Lower leg skin (tissue), 4 donors: Measurements from ENCODE around the gene F2RL3. TPM values are rescaled to one million over a fixed set of nuclear protein-coding genes. Genes with fewer than 3 reads are reported as not detected.

Experiments
- DNase-seq, 2 donors: peaks; one replicate each; pipeline ENCODE4 v3.0.0-alpha.2; 2019; ENCODE audit warnings: low spot score in 2 of 2
- H3K4me3 ChIP-seq: fragments of 200-600 bp; sonication (generic); 2 replicates; pipeline ENCODE4 v1.5.1; 2017; ENCODE audit warnings: mild to moderate bottlenecking, low read depth; ENCODE audit not compliant: poor library complexity, severe bottlenecking
- POLR2A ChIP-seq, 2 donors: fragments of 450-650 bp; IDR thresholded peaks; one replicate each; pipeline ENCODE4 v1.6.1; 2016 to 2017; ENCODE audit warnings: antibody characterized with exemption in 2 of 2, mild to moderate bottlenecking in 1 of 2, moderate library complexity in 1 of 2
- WGBS, 2 donors: methylation state at CpG; one replicate each; pipeline ENCODE4 v1.1.5; 2018; 5-methylcytosine and 5-hydroxymethylcytosine counted together
- intact Hi-C: fragments of 100-400 bp; cut with DNase I; formaldehyde crosslinking; loops from one replicate; pipeline ENCODE4 v1.15.0; 2023; ENCODE audit warnings: low total_unique reads
- total RNA-seq, 4 donors: library from RNA; depleted of rRNA; stranded (reverse); fragments of >200 nt; gene quantifications; one replicate each; pipeline ENCODE4 v1.1.0, GENCODE V29; 2016
- TF ChIP-seq, protein P1 (sequence below), 3 donors: fragments of 450-650 bp; IDR thresholded peaks; one replicate each; pipeline ENCODE4 v1.5.1; 2016; ENCODE audit warnings: antibody characterized with exemption in 3 of 3, mild to moderate bottlenecking in 3 of 3, moderate library complexity in 2 of 3

F2RL3 gene
- total RNA-seq, 4 donors from 2014 or later = 3.7 to 11.0 (median 5.6) TPM

DNA sequence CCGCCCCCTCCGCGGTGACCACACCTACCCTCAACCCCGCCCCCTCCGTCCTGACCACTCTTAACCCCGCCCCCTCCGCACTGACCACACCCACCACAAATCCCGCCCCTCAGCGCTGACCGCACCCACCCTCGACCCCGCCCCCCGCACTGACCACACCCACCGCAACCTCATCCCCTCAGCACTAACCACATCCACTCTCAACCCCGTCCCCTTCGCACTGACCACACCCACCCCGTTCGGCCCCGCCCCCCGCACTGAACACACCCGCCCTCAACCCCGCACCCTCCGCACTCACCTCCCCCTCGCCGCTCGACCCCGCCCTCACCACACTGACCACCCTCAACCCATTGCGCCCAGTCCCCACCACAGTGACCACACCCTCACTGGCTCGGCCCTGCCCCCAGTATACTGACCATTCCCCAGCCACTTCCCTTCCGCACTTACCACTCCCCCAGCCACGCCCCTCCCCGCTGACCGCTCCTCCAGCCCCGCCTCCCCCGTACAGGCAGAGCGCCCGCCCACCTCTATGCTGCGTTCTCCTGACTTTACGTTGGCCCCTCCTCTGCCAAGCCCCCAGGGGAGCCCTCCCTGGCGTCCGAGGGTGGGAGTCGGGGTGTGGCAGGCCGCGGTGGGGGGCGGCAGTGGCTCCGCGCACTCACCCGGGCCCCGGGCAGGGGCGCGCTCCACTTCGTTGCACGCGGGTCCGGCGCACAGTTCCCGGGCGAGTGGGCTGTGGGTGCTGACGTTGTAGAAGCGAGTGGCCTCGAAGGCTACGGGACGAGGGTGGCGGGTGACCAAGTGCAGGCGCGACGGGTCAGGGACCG is 8.4 kb downstream of the F2RL3 start:
- H3K4me3 ChIP-seq = peak overlapping the region; percentile 46
- DNase-seq = peak; percentile 95 to 98
- TF ChIP-seq POLR2A (IDR thresholded peaks at IDR 0.05) = no peak
- TF ChIP-seq, protein P1, sequence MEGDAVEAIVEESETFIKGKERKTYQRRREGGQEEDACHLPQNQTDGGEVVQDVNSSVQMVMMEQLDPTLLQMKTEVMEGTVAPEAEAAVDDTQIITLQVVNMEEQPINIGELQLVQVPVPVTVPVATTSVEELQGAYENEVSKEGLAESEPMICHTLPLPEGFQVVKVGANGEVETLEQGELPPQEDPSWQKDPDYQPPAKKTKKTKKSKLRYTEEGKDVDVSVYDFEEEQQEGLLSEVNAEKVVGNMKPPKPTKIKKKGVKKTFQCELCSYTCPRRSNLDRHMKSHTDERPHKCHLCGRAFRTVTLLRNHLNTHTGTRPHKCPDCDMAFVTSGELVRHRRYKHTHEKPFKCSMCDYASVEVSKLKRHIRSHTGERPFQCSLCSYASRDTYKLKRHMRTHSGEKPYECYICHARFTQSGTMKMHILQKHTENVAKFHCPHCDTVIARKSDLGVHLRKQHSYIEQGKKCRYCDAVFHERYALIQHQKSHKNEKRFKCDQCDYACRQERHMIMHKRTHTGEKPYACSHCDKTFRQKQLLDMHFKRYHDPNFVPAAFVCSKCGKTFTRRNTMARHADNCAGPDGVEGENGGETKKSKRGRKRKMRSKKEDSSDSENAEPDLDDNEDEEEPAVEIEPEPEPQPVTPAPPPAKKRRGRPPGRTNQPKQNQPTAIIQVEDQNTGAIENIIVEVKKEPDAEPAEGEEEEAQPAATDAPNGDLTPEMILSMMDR (IDR thresholded peaks at IDR 0.05) = no peak
- 1% methylated on average over 51 to 52 of the region's 68 CpGs for WGBS, 2 donors
- intact Hi-C loops = no loop called here

DNA sequence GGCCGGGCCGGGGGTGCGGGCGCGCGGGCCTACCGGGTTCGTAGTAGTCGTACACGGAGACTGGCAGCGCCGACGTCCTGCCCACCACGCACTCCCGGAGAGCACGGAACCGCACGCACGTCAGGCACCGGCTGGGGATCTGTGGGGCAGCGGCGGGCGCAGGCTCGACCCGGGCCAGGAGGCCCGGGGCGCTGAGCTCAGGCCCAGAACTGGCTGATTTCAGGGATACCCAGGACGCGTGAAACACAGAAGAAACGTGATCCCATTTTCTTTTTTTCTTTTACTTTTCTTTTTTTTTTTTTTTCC is 9.0 kb downstream of the F2RL3 start:
- H3K4me3 ChIP-seq = peak overlapping the region; percentile 46
- intact Hi-C loops = no loop called here
- TF ChIP-seq POLR2A (IDR thresholded peaks at IDR 0.05) = no peak
- TF ChIP-seq, protein P1 (IDR thresholded peaks at IDR 0.05) = no peak
- DNase-seq = no peak
- WGBS, 2 donors = 9 to 18% methylated on average over 16 to 20 of the region's 30 CpGs

DNA sequence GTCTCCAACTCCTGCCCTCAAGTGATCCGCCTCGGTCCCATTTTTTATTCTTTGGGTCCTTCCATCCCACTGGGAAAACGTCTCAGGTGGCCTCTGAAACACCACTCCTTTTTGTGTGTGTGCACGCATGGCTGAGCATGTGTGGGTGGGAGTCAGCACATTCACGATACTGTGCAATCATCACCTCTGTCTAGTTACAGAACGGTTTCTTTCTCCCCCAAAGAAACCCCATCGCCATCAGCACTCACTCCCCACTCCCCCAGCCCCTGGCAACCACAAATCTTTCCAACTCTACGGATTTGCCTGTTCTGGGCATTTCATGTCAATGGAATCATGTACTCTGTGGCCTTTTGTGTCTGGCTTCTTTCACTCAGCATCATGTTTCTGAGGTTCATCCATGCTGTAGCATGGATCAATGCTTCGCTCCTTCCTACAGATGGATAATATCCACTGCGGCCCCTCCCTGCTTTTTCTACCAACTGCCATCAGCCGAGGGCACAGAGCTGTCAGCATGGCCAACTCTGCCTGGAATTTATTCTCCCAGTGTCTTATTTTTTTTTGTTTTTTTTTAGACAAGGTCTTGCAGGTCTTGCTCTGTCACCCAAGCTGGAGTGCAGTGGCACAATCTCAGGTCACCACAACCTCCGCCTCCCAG is 9.7 kb downstream of the F2RL3 start:
- H3K4me3 ChIP-seq = no peak overlapping the region
- 87 to 90% methylated on average over 12 of the region's 12 CpGs for WGBS, 2 donors
- intact Hi-C loops = no loop called here
- TF ChIP-seq, protein P1 (IDR thresholded peaks at IDR 0.05) = no peak
- TF ChIP-seq POLR2A (IDR thresholded peaks at IDR 0.05) = no peak
- DNase-seq = no peak

DNA sequence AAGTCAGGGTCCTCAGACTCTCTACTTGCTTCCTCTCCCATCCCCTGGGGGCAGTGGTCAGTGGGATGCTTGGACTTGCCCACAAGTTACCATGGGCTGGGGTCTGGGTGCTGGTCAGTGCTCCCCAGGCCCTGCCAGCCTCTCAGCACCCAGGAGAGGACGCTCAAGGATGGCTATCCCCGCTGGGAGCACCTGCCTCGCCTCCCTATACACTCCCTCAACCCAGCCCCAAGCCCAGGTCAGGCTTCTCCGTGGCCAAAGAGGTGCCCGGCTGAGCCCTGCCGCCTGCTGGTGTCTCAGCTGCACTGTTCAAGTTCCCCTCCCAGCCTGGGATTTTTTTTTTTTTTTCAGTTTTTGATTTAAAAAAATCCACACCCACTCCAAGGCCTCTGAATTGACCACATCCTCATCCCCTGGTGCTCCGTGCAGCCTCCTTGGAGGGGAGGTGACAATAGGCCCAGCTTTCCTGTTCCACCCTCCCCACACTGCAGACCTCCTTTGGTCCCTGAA is 10.8 kb downstream of the F2RL3 start:
- WGBS, 2 donors = 42 to 45% methylated on average over 7 of the region's 7 CpGs
- intact Hi-C loops = no loop called here
- DNase-seq = no peak
- H3K4me3 ChIP-seq = no peak overlapping the region
- no peak for TF ChIP-seq POLR2A (IDR thresholded peaks at IDR 0.05)
- TF ChIP-seq, protein P1 (IDR thresholded peaks at IDR 0.05) = no peak

DNA sequence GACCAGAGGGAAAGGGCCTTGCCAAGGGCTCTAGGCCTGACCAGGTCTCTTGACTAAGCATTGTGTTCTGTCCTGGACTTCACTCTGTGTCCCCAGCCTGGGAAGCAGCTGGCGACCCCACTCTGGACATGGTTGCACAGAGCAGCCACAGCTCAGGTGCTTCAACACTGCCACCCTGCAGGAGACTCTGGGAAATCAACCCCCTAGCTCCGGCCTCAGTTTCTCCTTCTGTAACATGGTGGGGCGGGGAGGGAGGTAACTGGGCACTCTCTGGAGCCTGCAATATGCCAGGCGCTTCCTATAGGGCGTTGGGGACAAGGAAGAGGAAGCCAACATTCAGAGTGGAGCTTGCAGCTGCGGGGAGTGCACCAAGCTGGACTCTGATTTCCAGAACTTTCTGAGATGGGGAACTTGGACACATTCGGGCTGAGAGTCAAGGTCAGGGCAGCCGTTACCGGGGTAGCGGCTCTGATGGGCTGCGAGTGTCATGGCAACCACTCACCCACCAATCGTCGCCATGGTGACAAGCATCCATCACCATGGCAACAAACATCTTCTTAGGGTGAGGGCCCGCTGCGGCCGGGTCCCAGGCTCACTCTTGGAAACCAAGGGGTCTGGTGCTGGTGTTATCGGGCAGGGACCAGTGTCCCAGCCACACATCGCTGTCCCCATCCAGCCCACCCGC is 12.8 kb downstream of the F2RL3 start:
- intact Hi-C loops = no loop called here
- TF ChIP-seq POLR2A (IDR thresholded peaks at IDR 0.05) = no peak
- TF ChIP-seq, protein P1 (IDR thresholded peaks at IDR 0.05) = no peak
- DNase-seq = no peak
- H3K4me3 ChIP-seq = no peak overlapping the region
- WGBS, 2 donors = 85 to 88% methylated on average over 18 to 19 of the region's 19 CpGs
